ENCODE data around the gene KLC1.

- TF ChIP-seq CTCF (IDR thresholded peaks at IDR 0.05) = no peak
- TF ChIP-seq POLR2A (IDR thresholded peaks at IDR 0.05) = no peak
- no peak for TF ChIP-seq POLR2AphosphoS5 (IDR thresholded peaks at IDR 0.05)
Measured at GRCh38 chr14:103700753-103701490, 71.9 kb downstream of the KLC1 start.

Data from transverse colon (tissue), 4 donors.